ENCODE measurements around the gene ITPR3.

The ITPR3 gene

GRCh38 chr6:33688451-33689147 lies 67.5 kb downstream of the ITPR3 start:
- no peak for DNase-seq

- no peak for DNase-seq
Measured at GRCh38 chr6:33689148-33689494, 68.0 kb downstream of the ITPR3 start.

GRCh38 chr6:33689879-33690278 lies 68.8 kb downstream of the ITPR3 start:
- DNase-seq, result no peak

- no peak for DNase-seq
Measured at GRCh38 chr6:33690766-33691165, 69.6 kb downstream of the ITPR3 start.

GRCh38 chr6:33691456-33692077 lies 70.4 kb downstream of the ITPR3 start:
- DNase-seq, result no peak

GRCh38 chr6:33692078-33692759 lies 71.1 kb downstream of the ITPR3 start:
- DNase-seq, result no peak

GRCh38 chr6:33692760-33693158 lies 71.6 kb downstream of the ITPR3 start:
- DNase-seq, result peak; percentile 86

- DNase-seq, result no peak
Measured at GRCh38 chr6:33693186-33694105, 72.3 kb downstream of the ITPR3 start.

GRCh38 chr6:33694401-33694931 lies 73.3 kb downstream of the ITPR3 start:
- DNase-seq, result peak; percentile 13

- no peak for DNase-seq
Measured at GRCh38 chr6:33694977-33695376, 73.9 kb downstream of the ITPR3 start.

GRCh38 chr6:33695451-33695887 lies 74.3 kb downstream of the ITPR3 start:
- DNase-seq, result no peak

- no peak for DNase-seq
Measured at GRCh38 chr6:33696076-33696475, 75.0 kb downstream of the ITPR3 start.

GRCh38 chr6:33696548-33697518 lies 75.7 kb downstream of the ITPR3 start:
- DNase-seq, result peak; percentile 36

GRCh38 chr6:33697845-33698244 lies 76.7 kb downstream of the ITPR3 start:
- DNase-seq, result no peak

GRCh38 chr6:33698494-33698893 lies 77.4 kb downstream of the ITPR3 start:
- DNase-seq, result no peak

- no peak for DNase-seq
Measured at GRCh38 chr6:33699131-33699530, 78.0 kb downstream of the ITPR3 start.

GRCh38 chr6:33699739-33700138 lies 78.6 kb downstream of the ITPR3 start:
- no peak for DNase-seq

GRCh38 chr6:33700391-33701050 lies 79.4 kb downstream of the ITPR3 start:
- peak; percentile 74 for DNase-seq

GRCh38 chr6:33702345-33702977 lies 81.3 kb downstream of the ITPR3 start:
- DNase-seq, result peak; percentile 23
